NCI-H2196 treated with DMSO at 0.1 percent for 48 hours (cell line): ENCODE results near the gene HSPA12B.

Experiments
- DNase-seq: peaks from one replicate; lab custom pipeline; 2025; ENCODE audit not compliant: unreplicated experiment; lab: John Stamatoyannopoulos, UW

Gene HSPA12B, protein sequence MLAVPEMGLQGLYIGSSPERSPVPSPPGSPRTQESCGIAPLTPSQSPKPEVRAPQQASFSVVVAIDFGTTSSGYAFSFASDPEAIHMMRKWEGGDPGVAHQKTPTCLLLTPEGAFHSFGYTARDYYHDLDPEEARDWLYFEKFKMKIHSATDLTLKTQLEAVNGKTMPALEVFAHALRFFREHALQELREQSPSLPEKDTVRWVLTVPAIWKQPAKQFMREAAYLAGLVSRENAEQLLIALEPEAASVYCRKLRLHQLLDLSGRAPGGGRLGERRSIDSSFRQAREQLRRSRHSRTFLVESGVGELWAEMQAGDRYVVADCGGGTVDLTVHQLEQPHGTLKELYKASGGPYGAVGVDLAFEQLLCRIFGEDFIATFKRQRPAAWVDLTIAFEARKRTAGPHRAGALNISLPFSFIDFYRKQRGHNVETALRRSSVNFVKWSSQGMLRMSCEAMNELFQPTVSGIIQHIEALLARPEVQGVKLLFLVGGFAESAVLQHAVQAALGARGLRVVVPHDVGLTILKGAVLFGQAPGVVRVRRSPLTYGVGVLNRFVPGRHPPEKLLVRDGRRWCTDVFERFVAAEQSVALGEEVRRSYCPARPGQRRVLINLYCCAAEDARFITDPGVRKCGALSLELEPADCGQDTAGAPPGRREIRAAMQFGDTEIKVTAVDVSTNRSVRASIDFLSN

DNA sequence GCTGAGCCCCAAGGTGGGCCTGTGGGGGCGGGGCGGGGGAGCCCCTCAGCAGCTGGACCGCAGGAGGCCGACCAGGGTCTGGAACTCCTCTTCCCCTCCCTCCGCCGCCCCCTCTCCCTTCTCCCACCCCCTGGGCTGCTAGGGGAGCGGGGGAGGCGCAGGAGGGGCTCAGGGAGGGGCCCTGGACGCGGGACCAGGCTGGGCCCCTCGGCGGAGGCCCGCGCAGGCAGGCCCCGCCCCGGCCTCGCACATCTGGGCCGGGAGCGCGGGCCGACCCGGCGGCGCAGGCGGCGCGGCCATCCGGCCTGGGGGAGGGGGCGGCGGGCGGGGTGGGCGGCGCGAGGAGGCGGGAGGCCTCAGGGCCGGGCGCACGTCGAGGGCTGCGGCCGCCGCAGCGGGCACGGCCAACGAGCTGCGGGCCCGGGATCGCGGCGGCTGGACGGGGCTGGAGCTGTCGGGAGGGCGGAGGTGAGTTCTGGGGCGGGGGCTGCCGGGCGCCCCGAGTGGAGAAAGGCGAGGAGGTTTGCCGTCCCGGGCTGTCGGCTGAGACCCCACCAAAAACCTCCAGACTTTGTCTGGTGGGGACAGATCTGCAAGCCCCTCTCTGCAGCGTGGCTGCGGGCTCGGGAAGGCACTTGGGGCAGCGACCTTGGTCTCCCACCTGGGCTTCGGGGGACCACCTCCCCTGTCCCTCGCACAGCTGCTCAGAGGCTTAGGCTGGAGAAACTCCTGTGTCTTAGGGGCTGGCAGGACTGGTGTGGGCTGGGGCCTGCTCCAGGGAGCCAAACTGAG is at the start of gene HSPA12B:
TSS of gene HSPA12B (plus strand) at position 359 of the 792 bp plus-strand sequence. CDS start 5,990 bp downstream, outside the sequence.
- DNase-seq, result no peak

DNA sequence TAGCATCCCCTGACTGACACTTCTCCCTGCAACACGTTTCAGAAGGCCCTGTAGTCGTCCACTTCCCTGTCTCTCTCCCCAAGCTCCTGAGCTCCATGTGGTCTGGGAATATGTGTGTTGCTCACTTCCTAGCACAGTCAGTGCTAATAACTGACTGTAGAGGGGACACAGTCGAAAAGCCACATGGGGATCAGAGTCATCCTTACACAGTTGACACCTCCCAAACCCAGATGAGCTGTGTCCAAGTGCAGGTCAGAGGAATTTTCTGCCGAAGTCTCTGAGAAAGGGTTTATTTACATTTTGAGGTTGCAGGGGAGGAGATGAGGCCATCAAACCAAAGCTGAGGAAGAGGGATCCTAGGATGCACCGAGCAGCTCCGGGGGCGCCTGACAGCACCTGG is 47.1 kb upstream of the HSPA12B start:
- DNase-seq, result no peak

DNA sequence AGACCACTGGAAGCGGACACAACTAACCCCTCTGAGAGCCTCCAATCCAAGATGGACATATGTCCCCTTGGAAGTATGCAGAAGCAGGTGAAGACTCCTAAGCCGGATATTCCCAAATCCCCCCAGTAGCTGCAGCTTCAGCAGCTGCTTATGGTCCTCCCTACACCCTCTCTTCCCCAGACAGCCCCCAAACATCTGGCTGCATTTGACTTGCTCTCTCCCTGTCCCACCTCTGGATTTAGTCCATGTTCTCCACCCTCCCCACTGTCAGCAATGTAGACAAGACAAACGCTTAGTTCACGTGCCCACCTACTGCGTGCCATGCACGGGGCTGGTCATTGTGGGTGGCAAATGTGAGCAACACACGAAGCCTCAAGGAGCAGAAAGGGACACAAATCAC is 46.1 kb upstream of the HSPA12B start:
- DNase-seq, result no peak

DNA sequence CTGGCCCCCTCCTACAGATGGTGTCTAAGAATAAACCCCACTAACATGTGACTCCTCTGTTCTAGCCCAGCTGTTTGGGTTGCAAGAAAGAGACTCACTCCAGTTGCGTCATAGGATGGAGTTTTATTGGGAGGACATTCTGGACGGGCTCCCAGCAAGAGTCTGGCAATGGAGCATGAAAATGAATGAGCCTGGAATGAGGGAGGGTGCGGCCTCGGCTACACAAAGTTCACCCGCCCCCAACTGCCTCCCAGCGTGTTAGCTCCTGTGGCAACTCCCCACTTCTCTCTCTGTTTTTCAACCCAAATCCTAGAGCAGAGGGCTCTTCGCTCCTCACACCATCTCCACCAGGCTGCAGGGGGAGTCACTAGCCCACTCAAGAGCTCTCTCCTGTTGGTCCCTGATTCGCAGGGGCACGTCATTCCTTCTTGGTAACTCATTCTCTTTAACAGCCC is 45.6 kb upstream of the HSPA12B start:
- no peak for DNase-seq

DNA sequence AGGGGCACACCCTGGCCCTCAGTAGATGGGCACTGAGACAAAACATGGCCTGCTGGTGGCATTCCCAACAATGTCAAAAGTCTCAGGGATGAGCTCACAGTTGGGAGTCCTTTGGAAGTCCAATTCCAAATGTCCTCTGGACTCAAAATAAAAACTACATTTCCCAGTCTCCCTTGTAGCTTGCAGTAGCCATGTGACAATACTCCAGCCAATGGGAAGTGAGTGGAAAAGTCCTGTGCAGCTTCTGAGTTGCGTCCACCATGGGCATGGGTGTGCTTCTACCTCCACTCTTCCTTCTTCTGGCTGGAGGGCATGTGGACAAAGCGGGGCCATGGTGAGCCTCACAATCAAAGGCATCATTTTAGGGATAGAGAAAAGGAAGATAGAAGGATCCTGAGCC is 44.8 kb upstream of the HSPA12B start:
- DNase-seq, result no peak

DNA sequence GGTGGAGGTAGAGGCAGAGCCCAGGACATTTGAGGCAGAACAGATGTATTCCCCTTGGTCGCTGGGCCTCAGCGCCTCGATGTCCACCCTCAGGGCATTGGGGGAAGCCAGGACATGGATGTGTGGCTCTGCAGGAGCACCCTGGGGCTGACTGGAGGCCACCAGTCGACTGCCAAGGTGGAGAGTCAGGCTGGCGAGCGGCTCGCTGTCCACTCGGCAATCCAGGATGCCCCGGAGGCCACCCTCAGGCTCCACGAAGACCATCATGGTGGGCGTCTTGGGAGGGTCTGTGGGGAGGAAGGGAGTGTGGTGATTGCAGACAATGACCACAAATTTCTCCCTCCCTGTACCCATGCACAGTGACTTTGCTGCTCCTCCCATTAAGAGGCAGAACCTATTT is 42.5 kb upstream of the HSPA12B start:
- no peak for DNase-seq

DNA sequence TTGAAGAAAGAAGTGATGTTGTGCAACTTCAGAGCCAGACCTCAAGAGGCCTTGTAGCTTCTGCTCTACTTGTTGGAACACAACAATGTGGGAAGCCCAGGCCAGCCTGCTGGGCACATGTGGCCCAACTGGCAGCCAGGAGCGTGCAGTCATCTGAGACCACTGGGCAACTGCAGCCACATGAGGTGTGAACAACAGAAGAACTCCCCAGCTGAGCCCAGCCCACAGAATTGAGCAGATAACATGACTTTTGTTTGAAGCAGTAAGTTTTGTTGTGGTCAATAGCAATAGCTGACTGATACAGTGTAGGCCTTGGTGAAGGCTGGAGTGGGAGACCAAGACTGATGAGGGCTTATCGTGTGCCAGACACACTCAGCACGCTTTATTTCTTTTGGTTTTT is 42.1 kb upstream of the HSPA12B start:
- no peak for DNase-seq

DNA sequence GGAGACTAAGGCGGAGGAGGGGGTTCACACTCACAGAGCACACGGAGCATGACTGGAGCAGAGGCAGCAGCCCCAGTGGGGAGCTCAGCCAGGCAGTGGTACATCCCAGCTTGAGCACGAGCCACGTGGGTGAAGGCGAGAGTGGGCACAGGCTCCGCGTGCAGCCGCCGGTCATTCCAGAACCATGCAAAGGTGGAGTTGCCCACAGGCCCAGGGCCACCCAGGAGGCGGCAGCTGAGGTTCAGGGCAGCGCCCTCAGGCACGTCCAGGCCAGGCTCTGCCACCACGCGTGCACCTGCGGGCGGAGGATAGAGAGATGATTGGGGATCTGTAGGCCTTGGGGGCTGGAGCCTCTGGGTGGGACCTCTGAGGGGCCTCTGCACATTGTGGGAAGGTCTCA is 41.2 kb upstream of the HSPA12B start:
- no peak for DNase-seq

DNA sequence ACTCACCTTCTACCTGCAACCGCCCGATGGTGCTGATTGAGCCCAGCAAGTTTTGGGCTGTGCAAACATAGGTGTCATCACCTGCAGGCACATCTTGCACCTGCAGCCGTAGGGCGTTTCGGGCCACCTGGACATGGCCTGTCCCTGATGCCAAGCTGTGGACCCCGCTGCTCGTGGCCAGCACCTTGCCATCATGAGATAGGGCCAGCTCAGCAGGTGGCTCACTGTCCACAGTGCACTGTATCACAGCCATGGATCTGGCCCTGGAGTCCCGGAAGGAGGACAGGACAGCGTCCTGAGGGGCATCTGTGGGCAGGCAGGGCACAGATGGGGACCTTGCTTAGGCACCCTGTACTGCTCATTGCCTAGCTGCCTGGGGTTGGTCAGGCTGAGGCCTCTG is 40.6 kb upstream of the HSPA12B start:
- DNase-seq, result no peak

DNA sequence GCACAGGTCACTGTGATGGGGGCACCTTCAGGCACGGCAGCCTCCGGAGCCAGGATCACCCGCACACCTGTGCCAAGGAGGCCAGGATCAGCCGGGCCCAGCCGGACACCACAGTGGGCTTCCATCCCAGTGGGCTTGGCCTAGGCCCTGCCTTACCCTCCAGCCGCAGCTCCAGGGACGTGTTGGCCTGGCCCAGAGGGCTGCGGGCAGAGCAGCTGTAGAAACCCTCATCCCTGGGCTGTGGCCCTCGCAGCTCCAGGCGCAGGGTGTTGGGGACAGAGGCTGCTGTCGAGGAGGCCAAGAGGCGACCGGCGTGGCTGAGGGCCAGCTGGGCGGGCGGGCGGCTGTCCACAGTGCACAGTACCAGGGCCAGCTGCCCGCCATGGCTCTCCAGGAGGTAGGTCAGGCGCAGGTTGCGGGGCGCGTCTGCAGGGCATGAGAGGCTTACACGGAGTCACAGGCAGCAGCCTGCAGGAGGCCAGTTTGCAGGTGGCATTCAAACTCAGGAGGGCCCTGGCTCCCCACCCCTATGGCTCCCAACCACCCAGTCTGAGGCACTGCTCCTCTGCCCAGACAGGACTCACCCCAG is 39.7 kb upstream of the HSPA12B start:
- DNase-seq, result no peak

DNA sequence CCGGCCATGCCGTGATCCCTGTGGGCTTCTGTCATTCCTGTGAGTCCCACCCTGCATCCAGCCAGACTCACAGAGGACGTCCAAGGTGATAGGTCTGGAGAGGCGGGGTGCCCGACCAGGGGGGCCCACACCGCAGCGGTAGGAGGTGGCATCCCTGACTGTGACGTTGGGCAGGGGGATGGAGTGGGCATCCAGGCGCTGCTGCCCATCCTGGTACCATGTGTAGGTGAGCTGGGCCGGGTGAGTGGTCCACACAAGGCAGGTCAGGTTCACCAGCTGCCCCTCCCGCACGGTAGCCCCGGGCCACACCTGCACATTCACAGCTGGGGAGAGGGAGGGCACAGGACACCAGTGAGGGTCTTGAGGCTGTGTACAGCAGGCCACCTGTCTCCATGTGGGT is 39.1 kb upstream of the HSPA12B start:
- no peak for DNase-seq

DNA sequence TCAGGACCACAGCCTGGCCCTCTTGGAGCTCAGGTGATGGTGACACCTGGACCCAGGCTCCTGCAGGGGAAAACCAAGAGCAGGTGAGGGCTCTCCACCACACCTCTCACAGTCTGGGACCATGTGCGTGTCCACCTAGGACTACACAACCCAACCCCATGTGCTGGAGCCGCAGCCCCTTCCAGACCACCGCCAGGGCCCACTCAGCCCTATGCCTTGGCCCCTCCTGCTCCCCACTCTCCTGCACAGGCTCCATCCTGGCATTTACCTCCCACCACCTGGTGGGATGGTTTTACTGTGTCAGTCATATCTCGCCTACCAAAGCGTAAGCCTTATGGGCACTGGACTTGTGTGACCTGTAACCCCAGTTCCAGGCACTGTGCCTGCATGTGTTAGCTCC is 37.6 kb upstream of the HSPA12B start:
- no peak for DNase-seq

DNA sequence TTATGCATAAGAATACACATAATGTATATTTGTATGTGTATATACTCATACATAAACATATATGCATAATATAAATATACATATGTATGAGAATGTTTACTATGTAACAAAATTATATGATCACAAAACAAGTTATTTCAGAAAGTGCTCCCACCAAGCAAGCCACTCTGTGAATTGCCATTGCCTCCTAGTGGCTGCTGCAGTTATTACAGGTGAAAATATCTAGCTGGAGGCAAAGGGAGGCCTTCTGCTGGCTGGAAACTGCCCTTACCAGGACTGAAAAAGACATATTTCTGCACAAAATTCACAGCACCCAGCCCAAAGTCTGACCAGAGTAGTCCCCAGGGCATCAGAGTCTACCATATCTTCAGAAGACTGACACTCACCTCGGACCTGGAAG is 36.3 kb upstream of the HSPA12B start:
- DNase-seq, result no peak

DNA sequence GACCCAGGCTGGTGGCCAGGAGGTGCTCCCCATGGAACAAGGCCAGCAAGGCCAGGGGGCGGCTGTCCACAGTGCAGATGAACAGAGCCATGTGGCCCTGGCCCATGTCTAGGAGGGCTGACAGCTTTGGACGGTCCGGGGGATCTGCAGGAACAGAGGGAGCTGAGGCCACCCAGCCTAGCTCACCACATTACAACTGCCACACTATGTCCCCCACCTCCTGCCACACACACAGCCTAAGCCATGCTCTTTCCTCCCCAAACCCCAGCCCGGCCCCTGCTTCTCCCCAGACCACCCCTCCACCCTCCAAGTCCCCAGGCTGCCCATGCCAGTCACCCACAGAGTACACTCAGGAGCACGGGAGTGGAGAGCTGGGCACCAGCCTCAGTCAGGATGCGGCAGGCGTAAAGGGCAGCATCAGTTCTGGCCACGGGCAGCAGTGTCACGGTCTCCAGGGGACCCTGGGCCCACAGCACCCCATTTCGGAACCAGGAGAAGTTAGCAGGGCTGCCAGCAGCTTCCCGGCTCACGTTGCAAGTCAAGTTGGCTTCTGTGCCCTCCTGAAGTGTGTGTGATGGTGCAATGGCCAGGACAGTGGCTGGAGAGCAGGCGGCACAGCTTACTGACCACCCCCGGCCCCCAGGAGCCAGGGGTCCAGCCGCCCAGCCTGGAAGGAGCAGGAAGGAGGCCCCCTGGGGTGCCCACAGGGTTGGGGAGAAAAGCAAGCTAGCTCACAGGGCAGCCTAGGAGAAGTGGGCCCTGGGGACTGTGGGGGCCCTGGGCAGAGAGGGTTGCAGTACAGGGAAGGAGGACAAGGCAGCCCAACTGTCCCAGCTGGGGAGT is 35.5 kb upstream of the HSPA12B start:
- DNase-seq, result no peak

DNA sequence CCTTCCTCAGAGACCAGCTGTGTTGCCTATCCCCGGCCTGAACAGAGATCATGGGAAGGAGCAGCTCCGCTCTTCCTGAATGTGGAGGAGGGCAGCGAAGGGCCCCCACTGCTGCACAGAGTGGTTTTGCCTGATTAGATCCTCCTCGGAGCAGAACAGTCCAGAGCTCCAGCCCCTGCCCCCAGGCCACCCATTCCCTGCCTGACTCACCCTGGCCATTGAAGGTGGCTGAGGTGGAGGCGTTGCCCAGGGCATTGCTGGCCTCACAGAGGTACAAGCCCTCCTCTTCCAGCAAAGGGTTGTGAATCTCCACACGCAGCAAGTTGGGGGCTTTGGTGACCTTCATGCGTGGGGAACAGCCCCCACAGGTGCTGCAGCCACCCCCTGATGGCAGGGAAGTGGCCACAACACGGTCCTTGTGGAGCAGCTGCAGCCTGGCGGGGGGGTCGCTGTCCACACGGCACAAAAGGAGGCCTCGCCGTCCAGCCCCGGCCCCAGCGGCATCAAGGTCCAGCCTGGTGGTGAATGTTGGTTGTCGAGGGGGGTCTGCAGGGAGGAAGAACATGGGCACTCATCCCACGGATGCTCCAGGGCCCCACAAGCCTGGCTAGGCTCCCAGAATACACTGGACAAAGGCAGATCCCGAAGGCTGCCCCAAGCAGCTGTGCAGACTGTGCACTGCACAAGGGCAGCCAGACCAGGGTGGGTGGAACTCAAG is 34.7 kb upstream of the HSPA12B start:
- no peak for DNase-seq

DNA sequence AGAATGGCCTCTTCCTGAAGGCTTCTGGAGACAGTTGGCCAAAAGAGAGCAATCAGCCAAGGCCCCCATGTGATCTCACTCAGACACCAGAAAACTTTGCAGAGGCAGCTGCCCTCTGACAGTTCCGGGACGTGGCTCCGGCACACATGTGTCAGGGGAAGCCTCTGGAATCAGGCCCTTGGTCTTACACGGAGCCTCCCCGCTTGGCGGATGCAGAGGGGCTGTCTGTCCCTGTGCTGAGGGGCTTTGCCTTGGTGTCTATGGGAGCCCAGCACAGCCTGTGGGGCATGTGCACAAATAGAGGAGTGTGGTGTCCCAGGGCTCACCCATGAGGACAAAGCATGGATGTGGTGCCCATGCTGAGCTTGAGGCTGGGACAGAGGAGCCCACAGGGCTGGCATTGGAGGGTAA is 33.9 kb upstream of the HSPA12B start:
- DNase-seq, result no peak

DNA sequence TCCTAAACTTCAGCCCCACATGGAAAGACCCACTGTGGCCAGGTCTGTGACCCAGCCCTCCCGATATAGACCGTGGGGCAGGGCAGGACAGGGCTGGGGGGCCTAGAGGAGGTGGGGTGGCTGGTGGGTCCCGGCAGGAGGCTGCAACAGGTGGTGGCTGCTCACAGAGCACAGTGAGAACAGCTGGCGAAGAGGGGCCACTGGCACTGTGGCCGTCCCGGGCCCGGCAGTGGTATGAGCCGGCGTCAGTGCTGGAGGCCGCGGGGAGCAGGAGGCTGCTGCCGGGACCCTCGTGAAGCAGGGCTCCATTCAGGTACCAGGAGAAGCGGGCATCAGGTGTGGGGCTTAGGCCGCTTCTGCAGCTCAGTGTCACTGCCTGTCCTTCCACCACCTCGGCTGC is 33.4 kb upstream of the HSPA12B start:
- no peak for DNase-seq

DNA sequence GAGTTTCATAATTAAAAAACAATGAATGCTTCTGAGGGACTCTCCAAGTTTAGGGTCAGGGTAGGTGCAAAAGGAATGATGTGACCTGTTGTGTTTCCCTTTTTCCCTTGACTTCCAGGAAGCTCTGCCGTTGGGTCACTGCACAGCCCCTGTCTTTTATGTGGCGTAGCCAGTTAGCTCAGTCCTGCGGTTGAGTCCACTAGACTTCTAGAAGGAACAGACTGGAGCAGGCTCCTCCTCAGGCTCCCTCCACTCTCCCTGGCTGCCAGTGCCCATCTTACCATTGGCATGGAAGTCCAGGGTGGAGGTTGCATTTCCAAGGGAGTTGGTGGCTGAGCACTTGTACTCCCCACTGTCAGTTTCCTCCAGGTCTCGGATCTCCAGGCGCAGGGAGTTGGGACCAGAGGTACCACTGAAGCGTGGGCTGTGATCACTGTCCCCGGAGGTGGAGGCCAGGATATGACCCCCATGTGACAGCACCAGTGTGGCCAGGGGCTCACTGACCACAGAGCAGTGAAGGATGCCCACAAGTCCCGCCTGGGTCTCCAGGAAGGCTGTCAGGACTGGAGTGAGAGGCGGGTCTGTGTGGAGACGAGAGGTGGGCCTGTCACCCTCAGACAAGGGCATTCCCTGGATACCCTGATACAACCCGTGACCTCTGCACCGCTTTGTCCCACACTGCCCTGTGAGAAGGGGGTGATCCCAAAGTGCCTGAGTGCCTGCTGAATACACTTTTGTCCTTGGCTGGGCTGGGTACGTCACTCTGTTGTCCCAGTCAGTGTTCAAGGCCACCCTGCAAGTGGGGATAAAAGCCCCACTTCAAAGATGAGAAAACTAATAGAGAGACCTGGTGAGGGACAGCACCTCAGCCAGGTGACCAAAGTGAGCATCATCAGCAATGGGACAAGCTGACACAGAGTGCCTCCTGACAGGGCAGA is 31.2 kb upstream of the HSPA12B start:
- no peak for DNase-seq
